Mesendoderm (in vitro differentiated cells): ENCODE results near the gene TREML1.
A peak's percentile ranks its signal among the peaks of the same experiment; 100 is the strongest.

Experiments used
- DNase-seq: peaks from one replicate; pipeline ENCODE4 v3.0.0; 2013
- H2AK5ac ChIP-seq: 2 replicates; pipeline ENCODE4 v1.6.1; 2013; ENCODE audit warnings: low read length, inconsistent platforms
- H2BK120ac ChIP-seq: 2 replicates; pipeline ENCODE4 v1.6.1; 2013; ENCODE audit warnings: low read depth, mild to moderate bottlenecking, low read length, moderate library complexity, mixed read lengths
- H2BK15ac ChIP-seq: replicated peaks from 2 replicates; pipeline ENCODE4 v1.6.1; 2013; ENCODE audit warnings: low read depth, mild to moderate bottlenecking, moderate library complexity
- H2BK5ac ChIP-seq: 2 replicates; pipeline ENCODE4 v1.6.1; 2013; ENCODE audit warnings: low read length, inconsistent platforms
- H3K18ac ChIP-seq: 2 replicates; pipeline ENCODE4 v1.6.1; 2013; ENCODE audit warnings: mild to moderate bottlenecking, low read length, mixed read lengths
- H3K23ac ChIP-seq: one replicate; pipeline ENCODE4 v1.6.1; 2013; ENCODE audit warnings: low read length
- H3K27ac ChIP-seq: 2 replicates; pipeline ENCODE4 v1.5.1; 2013; ENCODE audit warnings: low read depth, mild to moderate bottlenecking, inconsistent platforms, low read length, moderate library complexity
- H3K27me3 ChIP-seq: 2 replicates; pipeline ENCODE4 v1.6.1; 2013; ENCODE audit warnings: low read length, control low read depth, mild to moderate bottlenecking, inconsistent platforms; ENCODE audit not compliant: insufficient read depth, poor library complexity
- H3K36me3 ChIP-seq: 2 replicates; pipeline ENCODE4 v1.6.1; 2013; ENCODE audit warnings: low read length, inconsistent platforms; ENCODE audit not compliant: control insufficient read depth, insufficient read depth
- H3K4ac ChIP-seq: one replicate; pipeline ENCODE4 v1.6.1; 2013; ENCODE audit warnings: low read depth, mild to moderate bottlenecking, low read length, moderate library complexity
- H3K4me1 ChIP-seq: 2 replicates; pipeline ENCODE4 v1.6.1; 2013; ENCODE audit warnings: low read depth, low read length, inconsistent platforms; ENCODE audit not compliant: control insufficient read depth
- H3K4me2 ChIP-seq: 2 replicates; pipeline ENCODE4 v1.6.1; 2013; ENCODE audit warnings: low read length
- H3K4me3 ChIP-seq: 2 replicates; pipeline ENCODE4 v1.5.1; 2013; ENCODE audit warnings: mild to moderate bottlenecking, low read length
- H3K56ac ChIP-seq: one replicate; pipeline ENCODE4 v1.6.1; 2013; ENCODE audit warnings: low read length
- H3K79me1 ChIP-seq: 2 replicates; pipeline ENCODE4 v1.6.1; 2013; ENCODE audit warnings: low read length, inconsistent platforms
- H3K79me2 ChIP-seq: 2 replicates; pipeline ENCODE4 v1.6.1; 2013; ENCODE audit warnings: mild to moderate bottlenecking, low read length; ENCODE audit not compliant: control insufficient read depth, insufficient read depth
- H3K9ac ChIP-seq: 2 replicates; pipeline ENCODE4 v1.6.1; 2013; ENCODE audit warnings: low read length, inconsistent platforms
- H4K5ac ChIP-seq: one replicate; pipeline ENCODE4 v1.6.1; 2013; ENCODE audit warnings: low read length
- H4K8ac ChIP-seq: one replicate; pipeline ENCODE4 v1.6.1; 2013; ENCODE audit warnings: low read depth, mild to moderate bottlenecking, control low read depth, low read length, moderate library complexity
- WGBS: extraction: QIAGEN DNeasy Blood & Tissue Kit; methylation state at CpG from one replicate; pipeline ENCODE4 v1.1.7; 2013; ENCODE audit warnings: low lambda C conversion rate, missing lambda C conversion rate; ENCODE audit not compliant: insufficient coverage; ENCODE audit errors: extremely low coverage; 5-methylcytosine and 5-hydroxymethylcytosine counted together

Gene TREML1

DNA sequence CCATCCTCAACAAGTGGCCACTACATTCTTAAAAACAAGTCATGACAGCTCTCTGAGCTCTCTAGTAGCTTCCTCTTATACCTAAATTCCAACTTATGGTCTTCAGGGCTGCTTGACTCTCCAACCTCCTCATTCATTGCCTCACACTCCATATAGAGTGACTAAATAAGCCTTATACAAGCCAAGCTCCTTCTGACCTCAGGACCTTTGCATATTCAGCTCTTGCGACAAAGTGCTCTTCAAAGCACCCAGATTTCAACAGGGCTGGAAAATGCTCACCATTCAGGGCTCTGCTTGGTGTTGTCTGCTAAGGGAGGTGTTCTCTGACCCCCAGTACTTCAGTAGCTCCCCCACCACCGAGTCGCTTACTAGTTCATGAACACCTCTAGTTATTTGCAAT, 43.1 kb upstream of the TREML1 start:
- no peak overlapping the region for H2BK5ac ChIP-seq
- no peak overlapping the region for H3K4me3 ChIP-seq
- no peak overlapping the region for H3K4ac ChIP-seq
- H3K27ac ChIP-seq, result no peak overlapping the region
- H3K4me2 ChIP-seq, result no peak overlapping the region
- no peak overlapping the region for H3K23ac ChIP-seq
- no peak overlapping the region for H3K9ac ChIP-seq
- no peaks in the 10 kb centered on the region for H3K27me3 ChIP-seq
- H4K5ac ChIP-seq, result no peak overlapping the region
- no peak overlapping the region for H4K8ac ChIP-seq
- H3K4me1 ChIP-seq, result peaks cover 7% of the 10 kb centered on the region
- no peak for DNase-seq
- H2BK120ac ChIP-seq, result no peak overlapping the region
- no peaks in the 10 kb centered on the region for H3K79me1 ChIP-seq
- no peak overlapping the region for H3K56ac ChIP-seq
- no peak overlapping the region for H2AK5ac ChIP-seq
- no peak overlapping the region for H2BK15ac ChIP-seq
- no CpG with 5 or more reads among the region's 3 CpGs for WGBS
- no peaks in the 10 kb centered on the region for H3K36me3 ChIP-seq
- H3K18ac ChIP-seq, result no peak overlapping the region
- H3K79me2 ChIP-seq, result no peaks in the 10 kb centered on the region

DNA sequence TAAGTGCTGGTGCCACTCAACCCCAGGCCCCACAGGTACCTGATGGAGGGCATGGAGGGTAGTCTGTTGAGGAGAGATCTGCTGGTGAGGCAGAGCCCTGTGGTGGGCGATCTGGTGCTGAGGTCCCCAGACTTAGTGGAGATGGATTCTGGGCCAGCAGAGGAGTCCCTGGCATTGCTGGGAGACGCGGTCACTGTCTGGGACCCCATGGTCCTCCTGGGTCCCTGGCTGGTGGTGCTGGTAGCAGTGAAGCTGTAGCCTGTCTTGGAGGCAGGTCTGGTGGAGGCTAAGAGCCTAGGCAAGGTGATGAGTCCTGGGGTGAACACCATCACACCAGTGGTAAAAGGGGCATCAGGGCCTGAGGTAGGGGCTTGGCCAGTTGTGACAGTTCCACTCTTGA, 40.2 kb upstream of the TREML1 start:
- no peaks in the 10 kb centered on the region for H3K79me1 ChIP-seq
- H3K4ac ChIP-seq, result no peak overlapping the region
- H3K79me2 ChIP-seq, result no peaks in the 10 kb centered on the region
- no peak overlapping the region for H4K8ac ChIP-seq
- H3K23ac ChIP-seq, result no peak overlapping the region
- H3K4me3 ChIP-seq, result no peak overlapping the region
- H3K27me3 ChIP-seq, result no peaks in the 10 kb centered on the region
- no peak overlapping the region for H2BK15ac ChIP-seq
- no peak overlapping the region for H4K5ac ChIP-seq
- no peaks in the 10 kb centered on the region for H3K4me1 ChIP-seq
- WGBS, result no CpG with 5 or more reads among the region's 3 CpGs
- no peak overlapping the region for H3K4me2 ChIP-seq
- H2BK5ac ChIP-seq, result no peak overlapping the region
- H2BK120ac ChIP-seq, result no peak overlapping the region
- no peak overlapping the region for H3K9ac ChIP-seq
- H3K27ac ChIP-seq, result no peak overlapping the region
- H3K56ac ChIP-seq, result no peak overlapping the region
- no peaks in the 10 kb centered on the region for H3K36me3 ChIP-seq
- H3K18ac ChIP-seq, result no peak overlapping the region
- no peak overlapping the region for H2AK5ac ChIP-seq
- DNase-seq, result no peak

DNA sequence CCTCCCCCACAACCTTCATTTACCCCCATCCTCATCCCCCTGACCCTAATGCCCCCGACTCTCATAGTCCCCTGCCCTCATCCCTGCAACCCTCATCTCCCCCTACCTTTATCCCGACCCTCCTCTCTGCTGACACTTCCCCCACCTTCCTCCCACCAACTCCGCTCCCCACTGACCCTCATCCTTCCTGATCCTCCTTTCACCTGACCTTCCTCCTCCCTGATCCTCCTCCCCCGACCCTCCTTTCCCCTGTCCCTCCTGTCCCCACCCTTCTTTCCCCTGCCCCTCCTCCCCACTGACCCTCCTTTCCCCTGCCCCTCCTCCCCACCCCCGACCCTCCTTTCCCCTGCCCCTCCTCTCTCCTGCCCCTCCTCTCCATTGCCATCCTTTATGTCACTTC, 39.7 kb upstream of the TREML1 start:
- no peak overlapping the region for H4K5ac ChIP-seq
- WGBS, result 100% methylated on average over 1 of the region's 5 CpGs

DNA sequence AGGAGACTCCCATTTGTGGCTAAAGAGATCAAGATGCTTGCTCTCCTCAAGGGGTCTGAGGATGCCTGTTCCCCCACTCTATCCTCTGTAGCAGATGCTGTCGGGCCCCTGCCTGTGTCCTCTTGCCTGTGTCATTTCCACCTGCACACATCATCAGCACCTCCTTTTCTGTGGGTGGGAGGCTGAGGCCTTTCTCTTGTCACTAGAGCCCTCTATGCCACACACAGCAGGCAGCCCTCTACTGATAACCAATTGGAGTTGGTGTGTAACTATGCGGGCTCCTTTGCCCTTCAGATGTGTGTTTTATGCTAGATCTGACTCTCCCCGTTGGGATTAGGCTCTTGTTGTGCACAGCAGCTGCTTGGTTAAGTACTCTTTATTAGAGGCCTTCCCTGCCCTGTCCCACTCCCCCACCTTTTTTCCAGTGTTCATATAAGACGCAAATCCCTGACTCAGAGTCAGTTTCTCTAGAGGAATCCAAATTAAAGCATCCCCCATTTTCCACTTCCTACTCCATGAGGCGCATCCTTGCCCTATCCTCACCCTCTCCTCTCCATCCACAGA, 39.1 kb upstream of the TREML1 start:
- Histone ChIP-seq H3K79me2 (no peaks in the 10 kb centered on the region), H3K27ac (no peak overlapping the region), H3K23ac (no peak overlapping the region), H3K9ac (no peak overlapping the region), H2BK15ac (no peak overlapping the region), H3K56ac (no peak overlapping the region), H4K5ac (no peak overlapping the region), H2AK5ac (no peak overlapping the region), H3K36me3 (no peaks in the 10 kb centered on the region), H3K79me1 (no peaks in the 10 kb centered on the region), H3K4ac (no peak overlapping the region), H3K4me1 (no peaks in the 10 kb centered on the region), H2BK120ac (no peak overlapping the region), H3K4me2 (no peak overlapping the region), H2BK5ac (no peak overlapping the region), H3K27me3 (no peaks in the 10 kb centered on the region), H4K8ac (no peak overlapping the region), H3K4me3 (no peak overlapping the region), H3K18ac (no peak overlapping the region)
- no CpG with 5 or more reads among the region's 5 CpGs for WGBS
- no peak for DNase-seq

More for the DNA sequence above, 39.7 kb upstream of the TREML1 start:
- no peak overlapping the region for H3K4me3 ChIP-seq
- H3K79me2 ChIP-seq, result no peaks in the 10 kb centered on the region
- H2BK5ac ChIP-seq, result no peak overlapping the region
- H3K79me1 ChIP-seq, result no peaks in the 10 kb centered on the region
- H3K4ac ChIP-seq, result no peak overlapping the region
- no peak overlapping the region for H2BK15ac ChIP-seq
- H2BK120ac ChIP-seq, result no peak overlapping the region
- H3K18ac ChIP-seq, result no peak overlapping the region
- H2AK5ac ChIP-seq, result no peak overlapping the region
- no peak overlapping the region for H3K4me2 ChIP-seq
- no peak overlapping the region for H3K9ac ChIP-seq
- no peak for DNase-seq
- no peak overlapping the region for H3K27ac ChIP-seq
- H3K23ac ChIP-seq, result no peak overlapping the region
- no peaks in the 10 kb centered on the region for H3K4me1 ChIP-seq
- H3K27me3 ChIP-seq, result no peaks in the 10 kb centered on the region
- H3K56ac ChIP-seq, result no peak overlapping the region
- H4K8ac ChIP-seq, result no peak overlapping the region
- no peaks in the 10 kb centered on the region for H3K36me3 ChIP-seq

DNA sequence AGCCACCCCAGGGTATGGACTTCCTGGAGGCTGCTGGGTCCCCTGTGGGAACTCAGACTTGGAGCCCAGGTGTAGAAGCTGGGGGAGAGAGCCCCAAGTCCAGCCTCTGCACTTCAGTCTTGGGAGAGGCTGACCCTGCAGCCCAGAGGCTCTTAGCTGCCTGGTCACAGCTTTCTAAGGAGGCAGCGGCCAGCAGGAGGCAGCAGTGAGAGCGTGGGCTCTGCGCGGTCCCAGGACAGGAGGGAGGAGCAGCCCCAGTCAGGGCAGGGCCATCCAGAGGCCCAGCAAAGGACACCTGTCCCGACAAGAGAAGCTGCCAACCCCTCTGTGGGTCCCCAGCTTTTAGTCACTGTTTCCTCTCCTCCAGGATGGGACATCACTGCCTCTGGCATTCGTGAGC, 37.4 kb upstream of the TREML1 start:
- Histone ChIP-seq H3K4me1 (no peaks in the 10 kb centered on the region), H3K9ac (no peak overlapping the region), H3K4me2 (no peak overlapping the region), H3K18ac (no peak overlapping the region), H3K79me1 (no peaks in the 10 kb centered on the region), H3K27me3 (no peaks in the 10 kb centered on the region), H3K36me3 (no peaks in the 10 kb centered on the region), H3K4me3 (no peak overlapping the region), H4K8ac (no peak overlapping the region), H4K5ac (no peak overlapping the region), H2BK120ac (no peak overlapping the region), H3K23ac (no peak overlapping the region), H3K79me2 (no peaks in the 10 kb centered on the region), H3K56ac (no peak overlapping the region), H2BK15ac (no peak overlapping the region), H3K4ac (no peak overlapping the region), H2BK5ac (no peak overlapping the region), H2AK5ac (no peak overlapping the region), H3K27ac (no peak overlapping the region)
- no CpG with 5 or more reads among the region's 6 CpGs for WGBS
- peak; percentile 78 for DNase-seq

DNA sequence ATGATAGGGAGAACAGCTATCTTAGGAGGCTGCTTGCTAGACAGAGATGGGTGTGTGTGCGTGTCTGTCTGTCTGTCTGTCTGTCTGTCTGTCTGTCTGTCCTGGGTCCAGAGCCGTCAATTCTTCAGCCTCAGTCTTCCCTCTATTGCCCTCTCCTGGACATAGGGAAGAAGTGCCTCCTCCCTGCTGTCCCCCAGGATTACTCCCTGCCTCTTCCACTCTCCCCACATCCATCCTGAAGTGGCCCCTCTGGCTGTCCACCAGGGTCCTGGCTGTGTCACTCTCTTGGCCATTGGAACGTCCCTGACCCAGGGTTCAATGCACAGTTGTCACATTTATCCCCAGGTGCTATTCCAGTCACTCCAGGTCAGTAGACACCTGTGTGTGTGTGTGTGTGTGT, 36.6 kb upstream of the TREML1 start:
- no peak overlapping the region for H3K23ac ChIP-seq
- WGBS, result no CpG with 5 or more reads among the region's 3 CpGs
- no peak overlapping the region for H3K18ac ChIP-seq
- no peak overlapping the region for H3K4me3 ChIP-seq
- H3K9ac ChIP-seq, result no peak overlapping the region
- no peak overlapping the region for H2AK5ac ChIP-seq
- no peak overlapping the region for H3K27ac ChIP-seq
- H4K5ac ChIP-seq, result no peak overlapping the region
- H3K36me3 ChIP-seq, result no peaks in the 10 kb centered on the region
- DNase-seq, result no peak
- no peak overlapping the region for H2BK120ac ChIP-seq
- H3K4ac ChIP-seq, result no peak overlapping the region
- no peaks in the 10 kb centered on the region for H3K79me1 ChIP-seq
- no peaks in the 10 kb centered on the region for H3K4me1 ChIP-seq
- H3K27me3 ChIP-seq, result no peaks in the 10 kb centered on the region
- no peak overlapping the region for H2BK5ac ChIP-seq
- H2BK15ac ChIP-seq, result no peak overlapping the region
- no peaks in the 10 kb centered on the region for H3K79me2 ChIP-seq
- no peak overlapping the region for H4K8ac ChIP-seq
- H3K56ac ChIP-seq, result no peak overlapping the region
- no peak overlapping the region for H3K4me2 ChIP-seq
